Retina (tissue), 1 donor: ENCODE data around the gene PLXNA3.
"Not testable (repeated sequence)": the region's sequence is repeated elsewhere in the genome, so short reads cannot be mapped to it uniquely, and the experiment has no call there.

Source experiments
- DNase-seq: peaks from one replicate; pipeline ENCODE4 v3.0.0-alpha.2; 2016

PLXNA3 gene

GRCh38 chrX:154481911-154482601 lies 24.0 kb downstream of the PLXNA3 start:
- DNase-seq, result no peak

GRCh38 chrX:154482786-154483185 lies 24.7 kb downstream of the PLXNA3 start:
- no peak for DNase-seq

- DNase-seq, result no peak
These were observed 25.2 kb downstream of the PLXNA3 start for GRCh38 chrX:154483325-154483724.

- DNase-seq, result no peak
These were observed 26.4 kb downstream of the PLXNA3 start for GRCh38 chrX:154484255-154485149.

GRCh38 chrX:154485150-154486051 lies 27.3 kb downstream of the PLXNA3 start:
- no peak for DNase-seq

- peak; percentile 55 for DNase-seq
These were observed 27.9 kb downstream of the PLXNA3 start for GRCh38 chrX:154486052-154486395.

- DNase-seq, result peak; percentile 69
These were observed 28.5 kb downstream of the PLXNA3 start, which contains the start of gene UBL4A for GRCh38 chrX:154486396-154487207. Gene UBL4A, minus strand, starts transcription at chrX:154486615. Its CDS starts 31 bp downstream, at chrX:154486584.

GRCh38 chrX:154487518-154488290 lies 29.6 kb downstream of the PLXNA3 start:
- DNase-seq, result no peak

- no peak for DNase-seq
These were observed 30.4 kb downstream of the PLXNA3 start for GRCh38 chrX:154488336-154489075.

GRCh38 chrX:154489182-154489581 lies 31.1 kb downstream of the PLXNA3 start:
- no peak for DNase-seq

GRCh38 chrX:154490021-154490413 lies 31.9 kb downstream of the PLXNA3 start:
- DNase-seq, result peak; percentile 34

GRCh38 chrX:154490414-154491083 lies 32.5 kb downstream of the PLXNA3 start, which contains the start of gene SLC10A3:
Gene SLC10A3, minus strand, starts transcription at chrX:154490629. Its CDS starts 1,689 bp downstream, at chrX:154488940.
- peak; percentile 86 for DNase-seq

GRCh38 chrX:154494715-154495114 lies 36.6 kb downstream of the PLXNA3 start:
- no peak for DNase-seq

GRCh38 chrX:154495472-154495922 lies 37.4 kb downstream of the PLXNA3 start:
- no peak for DNase-seq

- DNase-seq, result not testable (repeated sequence)
These were observed 38.6 kb downstream of the PLXNA3 start for GRCh38 chrX:154496591-154497137.

- DNase-seq, result not testable (repeated sequence)
These were observed 43.3 kb downstream of the PLXNA3 start for GRCh38 chrX:154501423-154501822.

GRCh38 chrX:154502098-154502497 lies 44.0 kb downstream of the PLXNA3 start:
- no peak for DNase-seq

- DNase-seq, result no peak
These were observed 44.9 kb downstream of the PLXNA3 start for GRCh38 chrX:154502989-154503388.

GRCh38 chrX:154505734-154506133 lies 47.7 kb downstream of the PLXNA3 start:
- DNase-seq, result no peak
